SU-DHL-6 (cell line): Measurements from ENCODE around the gene FAM120B.

Source experiments
- EZH2phosphoT487 ChIP-seq: fragments of 200-600 bp; sonication (generic), shearing (Covaris generic); conservative IDR thresholded peaks from 2 replicates; pipeline ENCODE4 v1.6.1; 2018; ENCODE audit warnings: mild to moderate bottlenecking, antibody characterized with exemption, low read length, moderate library complexity, mixed read lengths
- TF ChIP-seq, protein P1 (sequence below): fragments of 200-600 bp; sonication (generic); IDR thresholded peaks from one replicate; pipeline ENCODE4 v1.5.1; 2017; ENCODE audit warnings: antibody characterized with exemption, mild to moderate bottlenecking, low read length, moderate library complexity; ENCODE audit not compliant: insufficient read depth, poor library complexity, severe bottlenecking

DNA sequence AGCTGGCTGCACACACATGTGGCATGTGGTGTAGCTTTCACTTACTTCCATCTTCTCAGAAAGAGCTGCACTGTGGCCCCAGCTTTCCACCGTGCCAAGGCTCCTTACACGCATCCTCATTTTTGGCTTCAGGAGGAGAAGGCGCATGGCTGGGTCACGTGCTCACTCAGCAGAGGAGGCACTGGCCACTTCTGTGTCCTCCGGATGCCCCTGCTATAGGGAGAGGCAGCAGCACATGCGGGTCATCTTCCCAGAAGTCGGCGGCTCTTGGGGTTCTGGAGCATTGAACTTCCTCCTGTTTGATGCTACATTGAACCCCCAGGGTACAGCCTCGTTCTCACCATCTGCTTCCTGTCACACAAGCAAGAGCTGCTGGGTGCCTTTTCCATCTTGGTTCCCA, 111.3 kb downstream of the FAM120B start:
- TF ChIP-seq, protein P1, sequence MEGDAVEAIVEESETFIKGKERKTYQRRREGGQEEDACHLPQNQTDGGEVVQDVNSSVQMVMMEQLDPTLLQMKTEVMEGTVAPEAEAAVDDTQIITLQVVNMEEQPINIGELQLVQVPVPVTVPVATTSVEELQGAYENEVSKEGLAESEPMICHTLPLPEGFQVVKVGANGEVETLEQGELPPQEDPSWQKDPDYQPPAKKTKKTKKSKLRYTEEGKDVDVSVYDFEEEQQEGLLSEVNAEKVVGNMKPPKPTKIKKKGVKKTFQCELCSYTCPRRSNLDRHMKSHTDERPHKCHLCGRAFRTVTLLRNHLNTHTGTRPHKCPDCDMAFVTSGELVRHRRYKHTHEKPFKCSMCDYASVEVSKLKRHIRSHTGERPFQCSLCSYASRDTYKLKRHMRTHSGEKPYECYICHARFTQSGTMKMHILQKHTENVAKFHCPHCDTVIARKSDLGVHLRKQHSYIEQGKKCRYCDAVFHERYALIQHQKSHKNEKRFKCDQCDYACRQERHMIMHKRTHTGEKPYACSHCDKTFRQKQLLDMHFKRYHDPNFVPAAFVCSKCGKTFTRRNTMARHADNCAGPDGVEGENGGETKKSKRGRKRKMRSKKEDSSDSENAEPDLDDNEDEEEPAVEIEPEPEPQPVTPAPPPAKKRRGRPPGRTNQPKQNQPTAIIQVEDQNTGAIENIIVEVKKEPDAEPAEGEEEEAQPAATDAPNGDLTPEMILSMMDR = no peak
- TF ChIP-seq EZH2phosphoT487 = no peak
